Activated naive CD4-positive, alpha-beta T cell treated with anti-CD3 and anti-CD28 coated beads, Interleukin-2, amount 10 ng/mL, durations not matched to agents 7 days and 5 days (primary cell): ENCODE measurements around the gene RAB20.

Source experiments
- CTCF ChIA-PET: fragments of 350-600 bp; sonication (Branson Sonifier 250); formaldehyde crosslinking; loops from one replicate; lab custom pipeline; 2021; ENCODE audit warnings: antibody characterized with exemption; lab: Charles Lee
- DNase-seq: peaks from one replicate; pipeline ENCODE4 v3.0.0-alpha.2; 2020
- H3K27ac Mint-ChIP-seq: one replicate; pipeline ENCODE4 v1.8.0; 2021; ENCODE audit warnings: mild to moderate bottlenecking, moderate library complexity, mixed read lengths
- H3K27me3 Mint-ChIP-seq: one replicate; pipeline ENCODE4 v1.8.0; 2021; ENCODE audit warnings: mild to moderate bottlenecking, mixed read lengths
- H3K36me3 Mint-ChIP-seq: one replicate; pipeline ENCODE4 v1.8.0; 2021; ENCODE audit warnings: mixed read lengths
- H3K4me1 Mint-ChIP-seq: one replicate; pipeline ENCODE4 v1.8.0; 2021; ENCODE audit warnings: mixed read lengths
- H3K4me3 Mint-ChIP-seq: one replicate; pipeline ENCODE4 v1.8.0; 2021; ENCODE audit warnings: mild to moderate bottlenecking, moderate library complexity, mixed read lengths
- H3K9me3 Mint-ChIP-seq: one replicate; pipeline ENCODE4 v1.8.0; 2021; ENCODE audit warnings: mixed read lengths

The RAB20 gene

DNA sequence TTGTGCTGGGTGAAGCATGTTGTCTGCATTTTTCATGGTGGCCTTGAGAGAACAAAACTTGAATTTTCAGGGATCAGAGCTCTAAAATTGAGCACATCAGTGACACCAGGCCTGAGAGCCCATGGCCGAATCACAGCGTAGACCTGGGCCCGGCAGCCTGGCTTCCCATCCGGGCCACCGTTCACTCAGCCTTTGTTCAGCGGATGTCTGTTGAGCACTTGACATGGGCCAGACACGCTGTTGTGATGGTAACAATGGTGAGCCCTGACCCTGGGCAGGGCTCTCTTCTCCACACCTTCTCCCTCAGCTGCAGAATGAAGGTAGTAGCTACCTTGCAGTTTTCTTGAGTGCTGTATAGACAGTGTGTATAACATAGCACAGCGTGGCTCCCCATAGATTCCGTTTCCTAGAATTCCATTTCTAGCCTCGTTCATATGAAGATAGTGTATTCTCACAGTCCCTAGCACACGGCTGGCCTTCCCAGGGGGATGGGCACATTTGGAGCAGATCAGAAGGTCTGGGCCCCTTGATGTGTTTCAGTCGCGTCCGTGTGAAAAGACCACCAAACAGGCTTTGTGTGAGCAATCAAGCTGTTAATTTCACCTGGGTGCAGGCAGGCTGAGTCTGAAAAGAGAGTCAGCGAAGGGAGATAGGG, 75.3 kb downstream of the RAB20 start:
- Mint-ChIP-seq H3K27ac (no peak overlapping the region), H3K4me3 (no peak overlapping the region), H3K4me1 (no peaks in the 10 kb centered on the region), H3K27me3 (peaks cover 23% of the 10 kb centered on the region), H3K9me3 (no peaks in the 10 kb centered on the region), H3K36me3 (no peaks in the 10 kb centered on the region)
- CTCF ChIA-PET: no interaction called here
- DNase-seq: no peak

GRCh38 chr13:110485604-110486003, 75.9 kb downstream of the RAB20 start:
- no peak for DNase-seq
- CTCF ChIA-PET: no interaction called here

GRCh38 chr13:110484290-110485048, 77.1 kb downstream of the RAB20 start:
- Mint-ChIP-seq H3K27me3 (peaks cover 29% of the 10 kb centered on the region), H3K4me1 (no peaks in the 10 kb centered on the region), H3K36me3 (no peaks in the 10 kb centered on the region), H3K9me3 (no peaks in the 10 kb centered on the region), H3K4me3 (no peak overlapping the region), H3K27ac (no peak overlapping the region)
- no peak for DNase-seq
- CTCF ChIA-PET: no interaction called here

More at GRCh38 chr13:110485604-110486003, 75.9 kb downstream of the RAB20 start:
- Mint-ChIP-seq H3K9me3 (no peaks in the 10 kb centered on the region), H3K27me3 (peaks cover 23% of the 10 kb centered on the region), H3K4me1 (no peaks in the 10 kb centered on the region), H3K27ac (no peak overlapping the region), H3K36me3 (no peaks in the 10 kb centered on the region), H3K4me3 (no peak overlapping the region)

- no peak overlapping the region for H3K4me3 Mint-ChIP-seq
- no peaks in the 10 kb centered on the region for H3K9me3 Mint-ChIP-seq
- H3K27me3 Mint-ChIP-seq: peaks cover 36% of the 10 kb centered on the region
- H3K27ac Mint-ChIP-seq: no peak overlapping the region
- H3K36me3 Mint-ChIP-seq: no peaks in the 10 kb centered on the region
- CTCF ChIA-PET: no interaction called here
- no peak for DNase-seq
- no peaks in the 10 kb centered on the region for H3K4me1 Mint-ChIP-seq
Observed at GRCh38 chr13:110483386-110483968, 78.0 kb downstream of the RAB20 start.

GRCh38 chr13:110480161-110480560, 81.4 kb downstream of the RAB20 start:
- CTCF ChIA-PET: interaction anchor here (2.0 kb wide), 1 partner anchor 24 kb away, joined by 4 read pairs; no protein-coding TSS in a partner anchor
- peaks cover 43% of the 10 kb centered on the region for H3K27me3 Mint-ChIP-seq
- no peaks in the 10 kb centered on the region for H3K9me3 Mint-ChIP-seq
- H3K4me3 Mint-ChIP-seq: no peak overlapping the region
- no peaks in the 10 kb centered on the region for H3K4me1 Mint-ChIP-seq
- H3K27ac Mint-ChIP-seq: no peak overlapping the region
- H3K36me3 Mint-ChIP-seq: no peaks in the 10 kb centered on the region
- DNase-seq: no peak

DNA sequence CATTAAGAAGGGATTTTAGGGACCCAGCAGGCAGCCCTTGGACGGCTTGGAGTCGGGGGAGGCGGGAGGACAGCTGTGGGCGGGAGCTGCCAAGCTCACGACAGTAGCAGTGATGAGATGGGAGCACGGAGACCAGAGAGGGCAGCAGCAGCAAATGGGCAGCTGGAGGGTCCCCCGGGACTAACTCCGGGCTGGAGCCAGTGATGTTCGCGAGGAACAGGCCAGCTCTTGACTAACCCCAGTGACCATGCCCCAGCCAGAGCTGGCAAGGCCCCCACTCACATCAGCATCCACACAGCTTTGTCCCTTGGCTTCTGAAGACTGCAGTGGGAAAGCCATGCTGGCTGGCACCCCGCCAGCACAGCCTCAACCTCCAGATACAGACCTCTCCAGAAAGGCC, 81.9 kb downstream of the RAB20 start:
- H3K27me3 Mint-ChIP-seq: peaks cover 40% of the 10 kb centered on the region
- CTCF ChIA-PET: interaction anchor here (2.0 kb wide), 1 partner anchor 24 kb away, joined by 4 read pairs; no protein-coding TSS in a partner anchor
- H3K36me3 Mint-ChIP-seq: no peaks in the 10 kb centered on the region
- H3K4me1 Mint-ChIP-seq: no peaks in the 10 kb centered on the region
- H3K27ac Mint-ChIP-seq: no peak overlapping the region
- H3K9me3 Mint-ChIP-seq: peaks cover 4% of the 10 kb centered on the region
- no peak overlapping the region for H3K4me3 Mint-ChIP-seq
- DNase-seq: no peak

DNA sequence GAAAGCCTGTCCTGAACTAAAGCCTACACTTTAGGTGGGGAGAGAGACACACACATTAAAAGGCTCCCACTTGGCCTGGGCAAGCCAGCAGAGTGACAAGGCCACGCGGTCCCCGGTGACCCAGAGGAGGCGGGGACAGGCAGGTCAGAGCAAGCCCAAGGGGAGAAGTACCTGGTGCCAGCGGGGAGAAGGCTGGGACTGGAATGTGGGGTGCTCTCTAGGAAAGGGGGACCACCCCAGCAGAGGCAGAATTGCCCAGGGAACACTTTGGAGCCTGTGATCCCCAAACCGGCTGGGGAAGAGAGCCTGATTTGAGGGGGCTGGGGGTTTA, 82.3 kb downstream of the RAB20 start:
- no peak overlapping the region for H3K4me3 Mint-ChIP-seq
- H3K4me1 Mint-ChIP-seq: no peaks in the 10 kb centered on the region
- DNase-seq: no peak
- CTCF ChIA-PET: interaction anchor here (2.0 kb wide), 1 partner anchor 23 kb away, joined by 4 read pairs; no protein-coding TSS in a partner anchor
- peaks cover 35% of the 10 kb centered on the region for H3K27me3 Mint-ChIP-seq
- no peak overlapping the region for H3K27ac Mint-ChIP-seq
- H3K36me3 Mint-ChIP-seq: no peaks in the 10 kb centered on the region
- H3K9me3 Mint-ChIP-seq: peaks cover 4% of the 10 kb centered on the region

- DNase-seq: no peak
- Mint-ChIP-seq H3K27ac (no peak overlapping the region), H3K9me3 (peaks cover 4% of the 10 kb centered on the region), H3K4me1 (no peaks in the 10 kb centered on the region), H3K36me3 (no peaks in the 10 kb centered on the region), H3K4me3 (no peak overlapping the region), H3K27me3 (peaks cover 34% of the 10 kb centered on the region)
- CTCF ChIA-PET: interaction anchor here (2.0 kb wide), 1 partner anchor 23 kb away, joined by 4 read pairs; no protein-coding TSS in a partner anchor
Observed at GRCh38 chr13:110478405-110479214, 82.9 kb downstream of the RAB20 start.

- no peak for DNase-seq
- CTCF ChIA-PET: no interaction called here
- no peaks in the 10 kb centered on the region for H3K36me3 Mint-ChIP-seq
- H3K9me3 Mint-ChIP-seq: peaks cover 4% of the 10 kb centered on the region
- peaks cover 34% of the 10 kb centered on the region for H3K27me3 Mint-ChIP-seq
- no peak overlapping the region for H3K27ac Mint-ChIP-seq
- H3K4me3 Mint-ChIP-seq: no peak overlapping the region
- H3K4me1 Mint-ChIP-seq: no peaks in the 10 kb centered on the region
Observed at GRCh38 chr13:110477706-110478245, 83.7 kb downstream of the RAB20 start.

DNA sequence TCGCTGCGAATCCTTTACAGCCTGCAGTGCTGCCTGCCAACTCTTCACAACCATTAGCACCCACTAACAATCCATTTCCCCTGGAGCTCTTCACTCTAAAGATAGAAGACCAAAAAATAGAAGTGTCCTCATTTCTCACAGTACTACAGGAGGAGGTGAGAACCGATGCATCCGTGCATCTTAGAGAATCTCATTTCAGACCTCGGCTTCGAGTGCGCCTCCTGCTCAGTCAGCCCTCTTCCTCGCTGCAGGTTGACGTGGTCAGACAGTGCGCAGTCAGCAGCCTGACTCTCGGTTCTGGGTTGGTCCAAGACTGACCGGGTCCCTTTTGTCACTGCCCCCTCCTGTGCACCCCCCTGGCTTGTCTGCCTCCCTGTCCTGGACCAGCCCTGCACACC, 85.3 kb downstream of the RAB20 start:
- no peak for DNase-seq
- H3K36me3 Mint-ChIP-seq: no peaks in the 10 kb centered on the region
- CTCF ChIA-PET: no interaction called here
- H3K27me3 Mint-ChIP-seq: peaks cover 35% of the 10 kb centered on the region
- H3K4me1 Mint-ChIP-seq: peaks cover 2% of the 10 kb centered on the region
- no peak overlapping the region for H3K27ac Mint-ChIP-seq
- no peak overlapping the region for H3K4me3 Mint-ChIP-seq
- peaks cover 4% of the 10 kb centered on the region for H3K9me3 Mint-ChIP-seq

DNA sequence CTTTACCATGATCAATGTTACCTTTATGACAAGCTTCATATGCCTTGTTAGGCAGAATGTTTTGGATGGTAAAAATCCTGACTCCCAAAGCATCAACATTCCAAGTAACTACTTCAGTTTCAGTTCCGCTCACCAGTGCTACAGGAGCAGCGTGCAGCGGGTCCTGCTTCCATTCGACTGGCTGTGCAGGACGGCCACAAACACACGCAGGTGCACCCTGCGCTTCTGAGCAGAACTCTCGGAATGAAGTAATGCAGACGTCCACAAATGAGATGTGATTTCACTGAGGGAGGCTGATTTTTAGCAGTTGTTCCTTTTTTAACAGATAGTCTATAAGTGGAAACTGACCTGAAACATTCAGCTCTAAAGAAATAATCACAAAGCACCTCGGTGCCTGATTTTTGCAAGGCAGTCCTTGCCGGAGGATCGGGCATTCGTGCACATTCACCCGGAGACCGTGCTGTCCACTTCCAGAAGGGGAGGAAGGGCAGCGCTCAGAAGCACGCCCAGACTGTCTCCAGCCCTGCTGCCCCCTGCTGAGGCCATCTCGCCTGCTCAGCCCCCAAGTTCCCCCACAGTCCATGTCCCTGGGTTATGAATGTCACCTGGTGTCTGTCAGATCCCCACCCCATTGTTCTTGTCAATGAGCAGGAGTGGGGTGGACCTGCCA, 85.8 kb downstream of the RAB20 start:
- DNase-seq: no peak
- H3K36me3 Mint-ChIP-seq: no peaks in the 10 kb centered on the region
- peaks cover 39% of the 10 kb centered on the region for H3K27me3 Mint-ChIP-seq
- peaks cover 2% of the 10 kb centered on the region for H3K4me1 Mint-ChIP-seq
- peaks cover 4% of the 10 kb centered on the region for H3K9me3 Mint-ChIP-seq
- CTCF ChIA-PET: interaction anchor here (1.0 kb wide), 1 partner anchor 20 kb away, joined by 4 read pairs; no protein-coding TSS in a partner anchor
- H3K27ac Mint-ChIP-seq: no peak overlapping the region
- H3K4me3 Mint-ChIP-seq: no peak overlapping the region

DNA sequence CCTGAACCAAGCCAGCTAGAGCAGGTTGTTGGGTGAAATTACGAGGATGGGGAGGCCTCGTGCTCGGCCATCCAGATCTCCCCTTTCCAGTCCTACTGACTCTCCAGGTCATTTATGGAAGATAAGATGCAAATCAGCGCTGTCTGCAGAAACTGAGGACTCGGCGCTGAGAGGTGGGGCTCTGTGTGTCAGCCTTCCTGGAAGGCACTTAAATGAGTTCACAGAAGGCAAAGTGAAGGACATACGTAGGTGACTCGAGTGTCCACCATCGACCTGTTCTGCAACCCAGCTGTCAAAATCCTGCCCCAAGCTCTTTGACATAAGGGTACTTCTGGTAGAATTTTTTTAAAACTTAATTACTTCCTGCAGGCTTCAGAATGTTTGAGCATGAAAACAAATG, 86.4 kb downstream of the RAB20 start:
- H3K4me1 Mint-ChIP-seq: peaks cover 2% of the 10 kb centered on the region
- no peaks in the 10 kb centered on the region for H3K36me3 Mint-ChIP-seq
- peaks cover 4% of the 10 kb centered on the region for H3K9me3 Mint-ChIP-seq
- no peak for DNase-seq
- no peak overlapping the region for H3K27ac Mint-ChIP-seq
- H3K27me3 Mint-ChIP-seq: peaks cover 37% of the 10 kb centered on the region
- CTCF ChIA-PET: interaction anchor here (1.0 kb wide), 1 partner anchor 19 kb away, joined by 4 read pairs; no protein-coding TSS in a partner anchor
- H3K4me3 Mint-ChIP-seq: no peak overlapping the region

DNA sequence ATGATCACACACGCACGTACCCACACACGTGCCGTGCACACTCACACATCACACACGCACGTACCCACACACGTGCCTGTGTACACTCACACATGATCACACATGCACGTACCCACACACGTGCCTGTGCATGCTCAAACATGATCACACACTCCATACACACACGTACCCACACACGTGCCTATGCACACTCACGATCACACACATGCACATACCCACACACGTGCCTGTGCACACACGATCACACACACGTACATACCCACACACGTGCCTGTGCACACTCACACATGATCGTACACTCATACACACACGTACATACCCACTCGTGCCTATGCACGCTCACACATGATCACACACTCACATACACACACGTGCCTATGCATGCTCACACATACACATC, 86.8 kb downstream of the RAB20 start:
- Mint-ChIP-seq H3K9me3 (peaks cover 4% of the 10 kb centered on the region), H3K4me3 (no peak overlapping the region), H3K4me1 (peaks cover 2% of the 10 kb centered on the region), H3K36me3 (no peaks in the 10 kb centered on the region), H3K27ac (no peak overlapping the region), H3K27me3 (peaks cover 33% of the 10 kb centered on the region)
- no peak for DNase-seq
- CTCF ChIA-PET: interaction anchor here (1.0 kb wide), 1 partner anchor 19 kb away, joined by 4 read pairs; no protein-coding TSS in a partner anchor
